SK-N-SH (cell line): ENCODE results near the gene PCDHGA11. TPM values are rescaled to one million over a fixed set of nuclear protein-coding genes. Genes with fewer than 3 reads are reported as not detected.
"Not testable (repeated sequence)": the region's sequence is repeated elsewhere in the genome, so short reads cannot be mapped to it uniquely, and the experiment has no call there.

Experiments
- CTCF ChIA-PET: fragments of 300-600, 350-600 bp; formaldehyde crosslinking; extraction: SDS; loops from one replicate; lab custom pipeline; 2021; lab: Yijun Ruan, JAX
- POLR2A ChIA-PET: fragments of 350-600 bp; sonication (Branson Sonifier 250); formaldehyde crosslinking; extraction: SDS; loops from one replicate; lab custom pipeline; 2020; ENCODE audit warnings: antibody characterized with exemption, inconsistent platforms; lab: Yijun Ruan, JAX
- DNase-seq: peaks from one replicate; pipeline ENCODE4 v3.0.0; 2012
- H2AFZ ChIP-seq: fragments of 200-600 bp; sonication (generic); 2 replicates; pipeline ENCODE4 v1.8.1; 2016; ENCODE audit warnings: antibody characterized with exemption, mild to moderate bottlenecking, low read depth
- H3F3A ChIP-seq: fragments of 200-600 bp; sonication (generic); replicated peaks from 2 replicates; pipeline ENCODE3; 2016; ENCODE audit warnings: antibody characterized with exemption, mild to moderate bottlenecking; ENCODE audit not compliant: insufficient read depth
- H3K27ac ChIP-seq, 2 experiments: fragments of 200-500 bp in 1 of 2; fragments of 200-600 bp in 1 of 2; sonication (Bioruptor generic) in 1 of 2; sonication (generic), shearing (Covaris generic) in 1 of 2; 2 replicates each; pipeline versions ENCODE4 v1.5.1 to v1.6.1; 2014 to 2016; ENCODE audit warnings: low read depth in 2 of 2, inconsistent platforms in 1 of 2, low read length in 1 of 2, mild to moderate bottlenecking in 1 of 2, mixed read lengths in 1 of 2
- H3K27me3 ChIP-seq: fragments of 200-600 bp; sonication (generic), shearing (Covaris generic); 2 replicates; pipeline ENCODE4 v1.6.1; 2016; ENCODE audit warnings: mixed run types; ENCODE audit not compliant: insufficient read depth
- H3K36me3 ChIP-seq, 2 experiments: fragments of 200-500 bp in 1 of 2; fragments of 200-600 bp in 1 of 2; sonication (Bioruptor generic) in 1 of 2; sonication (generic) in 1 of 2; replicated peaks in 1 of 2; 2 replicates each; pipeline versions ENCODE3 to v1.5.1; 2014 to 2016; ENCODE audit warnings: low read length in 1 of 2, mild to moderate bottlenecking in 1 of 2; ENCODE audit not compliant: insufficient read depth in 2 of 2, control insufficient read depth in 1 of 2
- H3K4me1 ChIP-seq, 2 experiments: fragments of 200-500 bp in 1 of 2; fragments of 200-600 bp in 1 of 2; sonication (Bioruptor generic) in 1 of 2; sonication (generic), shearing (Covaris generic) in 1 of 2; 2 replicates each; pipeline versions ENCODE4 v1.5.1 to v1.6.1; 2014 to 2016; ENCODE audit warnings: low read depth in 1 of 2, low read length in 1 of 2, mixed run types in 1 of 2; ENCODE audit not compliant: insufficient read depth in 2 of 2, control insufficient read depth in 1 of 2
- H3K4me2 ChIP-seq: fragments of 200-600 bp; sonication (generic), shearing (Covaris generic); 2 replicates; pipeline ENCODE4 v1.6.1; 2017; ENCODE audit warnings: mixed run types
- H3K4me3 ChIP-seq, 2 experiments: fragments of 200-500 bp in 1 of 2; fragments of 200-600 bp in 1 of 2; sonication (Bioruptor generic) in 1 of 2; sonication (generic), shearing (Covaris generic) in 1 of 2; 2 replicates each; pipeline versions ENCODE4 v1.5.1 to v1.8.1; 2014 to 2016; ENCODE audit warnings: low read depth in 2 of 2, inconsistent platforms in 1 of 2, low read length in 1 of 2, mild to moderate bottlenecking in 1 of 2, mixed read lengths in 1 of 2, moderate library complexity in 1 of 2
- H3K79me2 ChIP-seq: fragments of 200-600 bp; sonication (generic); 2 replicates; pipeline ENCODE4 v1.8.1; 2017; ENCODE audit warnings: mild to moderate bottlenecking; ENCODE audit not compliant: insufficient read depth
- H3K9ac ChIP-seq: fragments of 200-600 bp; sonication (generic); 2 replicates; pipeline ENCODE4 v1.6.1; 2017; ENCODE audit warnings: mixed run types
- H3K9me2 ChIP-seq: fragments of 200-600 bp; sonication (generic); 2 replicates; pipeline ENCODE4 v1.6.1; 2017; ENCODE audit warnings: mixed run types
- H3K9me3 ChIP-seq: fragments of 200-600 bp; sonication (generic); 2 replicates; pipeline ENCODE4 v1.6.1; 2017; ENCODE audit warnings: mixed run types, mild to moderate bottlenecking, moderate library complexity
- H4K20me1 ChIP-seq: fragments of 200-600 bp; sonication (generic); 2 replicates; pipeline ENCODE4 v1.6.1; 2017; ENCODE audit warnings: mild to moderate bottlenecking, mixed run types; ENCODE audit not compliant: insufficient read depth
- CHD2 ChIP-seq: fragments of 150-350 bp; IDR thresholded peaks from 2 replicates; pipeline ENCODE4 v1.6.1; 2018; ENCODE audit warnings: low read length; ENCODE audit not compliant: partially characterized antibody
- ELF1 ChIP-seq: IDR thresholded peaks from 2 replicates; pipeline ENCODE4 v1.4.0; 2012
- EP300 ChIP-seq, 2 experiments: IDR thresholded peaks; 2 replicates each; pipeline versions ENCODE4 v1.4.0 to v1.6.1; 2012; ENCODE audit warnings: borderline replicate concordance in 1 of 2, low read depth in 1 of 2, low read length in 1 of 2
- EZH2phosphoT487 ChIP-seq: fragments of 200-600 bp; sonication (generic); IDR thresholded peaks from 2 replicates; pipeline ENCODE4 v1.6.1; 2017; ENCODE audit warnings: low read depth, mixed run types, mild to moderate bottlenecking, antibody characterized with exemption, moderate library complexity, borderline replicate concordance
- FOSL2 ChIP-seq: IDR thresholded peaks from 2 replicates; pipeline ENCODE4 v1.4.0; 2012; ENCODE audit warnings: low read depth, mild to moderate bottlenecking, moderate library complexity, borderline replicate concordance
- FOXM1 ChIP-seq: IDR thresholded peaks from 2 replicates; pipeline ENCODE4 v1.4.0; 2012; ENCODE audit warnings: low read depth, mild to moderate bottlenecking
- GABPA ChIP-seq: IDR thresholded peaks from 2 replicates; pipeline ENCODE4 v1.4.0; 2012; ENCODE audit warnings: low read depth, mild to moderate bottlenecking
- GATA2 ChIP-seq: sonication (generic); formaldehyde crosslinking; IDR thresholded peaks from 2 replicates; pipeline ENCODE4 v1.5.0; 2020; ENCODE audit warnings: mild to moderate bottlenecking, missing genetic modification reagents
- JUND ChIP-seq: IDR thresholded peaks from 2 replicates; pipeline ENCODE4 v1.4.0; 2012
- NFIC ChIP-seq: IDR thresholded peaks from 2 replicates; pipeline ENCODE4 v1.4.0; 2012; ENCODE audit warnings: borderline replicate concordance
- RAD21 ChIP-seq: IDR thresholded peaks from 2 replicates; pipeline ENCODE4 v1.6.1; 2012; ENCODE audit warnings: mild to moderate bottlenecking, low read length
- RCOR1 ChIP-seq: fragments of 150-350 bp; IDR thresholded peaks from 2 replicates; pipeline ENCODE4 v1.6.1; 2017; ENCODE audit warnings: antibody characterized with exemption, low read length
- REST ChIP-seq: IDR thresholded peaks from 2 replicates; pipeline ENCODE4 v1.6.1; 2012; ENCODE audit warnings: mild to moderate bottlenecking, low read depth, low read length, moderate library complexity
- RFX5 ChIP-seq: IDR thresholded peaks from 2 replicates; pipeline ENCODE4 v1.6.1; 2012; ENCODE audit warnings: mild to moderate bottlenecking, improper control_type of control experiment, low read length
- TEAD4 ChIP-seq: IDR thresholded peaks from 2 replicates; pipeline ENCODE4 v1.4.0; 2012; ENCODE audit warnings: mild to moderate bottlenecking, borderline replicate concordance; ENCODE audit not compliant: insufficient read depth
- YY1 ChIP-seq: IDR thresholded peaks from 2 replicates; pipeline ENCODE4 v1.4.0; 2012; ENCODE audit warnings: low read depth, mild to moderate bottlenecking
- WGBS: methylation state at CpG from one replicate; pipeline ENCODE4 v1.1.6; 2017; ENCODE audit warnings: low lambda C conversion rate; 5-methylcytosine and 5-hydroxymethylcytosine counted together
- polyA plus RNA-seq, 3 experiments: library from polyadenylated mRNA; depleted of rRNA; stranded (reverse); fragments of >200 nt; gene quantifications; 2 replicates each; pipeline ENCODE4 v1.2.3, GENCODE V29; 2012
- TF ChIP-seq, protein P1 (sequence below): IDR thresholded peaks from 2 replicates; pipeline ENCODE4 v1.4.0; 2012; ENCODE audit warnings: low read depth, borderline replicate concordance

PCDHGA11 gene
- polyA plus RNA-seq, 1 of the 3 experiments (the other 2 are of a cell fraction), result 0.18 TPM

DNA sequence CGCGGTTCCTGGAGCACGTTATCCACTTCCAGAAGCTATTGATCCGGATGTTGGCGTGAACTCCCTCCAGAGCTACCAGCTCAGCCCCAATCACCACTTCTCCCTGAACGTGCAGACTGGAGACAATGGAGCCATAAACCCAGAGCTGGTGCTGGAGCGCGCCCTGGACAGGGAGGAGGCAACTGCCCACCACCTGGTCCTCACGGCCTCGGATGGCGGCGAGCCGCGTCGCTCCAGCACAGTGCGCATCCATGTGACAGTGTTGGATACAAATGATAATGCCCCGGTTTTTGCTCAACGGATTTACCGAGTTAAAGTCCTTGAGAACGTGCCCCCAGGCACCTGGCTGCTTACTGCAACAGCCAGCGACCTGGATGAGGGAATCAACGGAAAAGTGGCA is 17.5 kb upstream of the PCDHGA11 start:
- H3F3A ChIP-seq, result no peaks in the 10 kb centered on the region
- CTCF ChIA-PET, result no interaction called here
- POLR2A ChIA-PET, result no interaction called here

DNA sequence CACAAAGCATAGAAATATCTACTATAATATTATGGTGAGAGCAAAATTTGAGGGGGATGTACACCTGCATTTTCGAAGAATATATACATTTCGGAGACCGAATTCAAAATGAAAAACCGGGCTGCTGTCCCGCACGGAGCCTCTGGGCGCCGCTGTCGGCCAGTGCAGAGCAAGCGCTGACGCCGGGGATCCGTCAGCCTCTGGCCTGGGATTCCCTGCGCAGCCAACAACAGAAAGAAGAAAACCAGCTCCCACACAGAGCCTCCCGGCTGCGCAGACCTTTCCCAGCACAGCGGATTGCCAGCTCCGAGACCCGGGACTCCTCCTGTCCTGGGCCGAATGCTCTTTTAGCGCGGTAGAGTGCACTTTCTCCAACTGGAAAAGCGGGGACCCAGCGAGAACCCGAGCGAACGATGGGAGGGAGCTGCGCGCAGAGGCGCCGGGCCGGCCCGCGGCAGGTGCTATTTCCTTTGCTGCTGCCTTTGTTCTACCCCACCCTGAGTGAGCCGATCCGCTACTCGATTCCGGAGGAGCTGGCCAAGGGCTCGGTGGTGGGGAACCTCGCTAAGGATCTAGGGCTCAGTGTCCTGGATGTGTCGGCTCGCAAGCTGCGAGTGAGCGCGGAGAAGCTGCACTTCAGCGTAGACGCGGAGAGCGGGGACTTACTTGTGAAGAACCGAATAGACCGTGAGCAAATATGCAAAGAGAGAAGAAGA is 12.9 kb upstream of the PCDHGA11 start, which contains the start of gene PCDHGB6:
Gene PCDHGB6, plus strand, starts transcription at position 232 of the 716 bp plus-strand sequence. Its CDS starts 182 bp downstream, at position 414.
- H3K27me3 ChIP-seq, H3K9me2 ChIP-seq, H3K4me1 ChIP-seq, H4K20me1 ChIP-seq, DNase-seq, H3K36me3 ChIP-seq, H2AFZ ChIP-seq, H3F3A ChIP-seq, H3K27ac ChIP-seq, H3K9ac ChIP-seq, H3K79me2 ChIP-seq, H3K9me3 ChIP-seq, POLR2A ChIA-PET, H3K4me2 ChIP-seq, H3K4me3 ChIP-seq: not testable (repeated sequence)
- CTCF ChIA-PET, result interaction anchor here (2.2 kb wide), 1 partner anchor 150 kb away, joined by 8 read pairs; no protein-coding TSS in a partner anchor
- WGBS, result 75% methylated on average over 38 of the region's 51 CpGs

More for the DNA sequence above, 17.5 kb upstream of the PCDHGA11 start:
- DNase-seq, result no peak
- Histone ChIP-seq H3K27me3 (no peaks in the 10 kb centered on the region), H3K9me3 (peaks cover 7% of the 10 kb centered on the region), H3K9ac (no peak overlapping the region), H2AFZ (no peak overlapping the region), H3K27ac (no peak overlapping the region), H3K4me1 (no peaks in the 10 kb centered on the region), H3K9me2 (no peaks in the 10 kb centered on the region), H3K36me3 (peaks cover 0 to 9% of the 10 kb centered on the region in 2 experiments)
- TF ChIP-seq RAD21 (no peak), JUND (no peak), RFX5 (no peak), FOSL2 (no peak), FOXM1 (no peak), NFIC (no peak), TEAD4 (no peak)
- TF ChIP-seq, all 33 proteins: peak for 0
- H3K79me2 ChIP-seq, result no peaks in the 10 kb centered on the region
- WGBS, result 79% methylated on average over 22 of the region's 22 CpGs
- no peaks in the 10 kb centered on the region for H4K20me1 ChIP-seq
- no peak overlapping the region for H3K4me2 ChIP-seq
- no peak overlapping the region; a peak in 1 of 4 replicates for H3K4me3 ChIP-seq

GRCh38 chr5:141409598-141410306 is 11.1 kb upstream of the PCDHGA11 start:
- Histone ChIP-seq H3K9ac (no peak overlapping the region), H3K9me2 (no peaks in the 10 kb centered on the region), H3K27me3 (no peaks in the 10 kb centered on the region), H4K20me1 (no peaks in the 10 kb centered on the region), H3K4me1 (no peaks in the 10 kb centered on the region), H2AFZ (no peak overlapping the region), H3F3A (no peaks in the 10 kb centered on the region), H3K27ac (no peak overlapping the region), H3K79me2 (no peaks in the 10 kb centered on the region), H3K4me2 (no peak overlapping the region), H3K4me3 (no peak overlapping the region; a peak in 1 of 4 replicates), H3K9me3 (no peaks in the 10 kb centered on the region; the same call in 1 of the 2 replicates), H3K36me3 (peaks cover 0 to 9% of the 10 kb centered on the region in 2 experiments)
- ChIA-PET POLR2A (no interaction called here), CTCF (no interaction called here)
- 90% methylated on average over 64 of the region's 64 CpGs for WGBS
- DNase-seq, result no peak
- no peak for TF ChIP-seq CHD2
- TF ChIP-seq YY1, result no peak
- TF ChIP-seq NFIC, result no peak
- no peak for TF ChIP-seq EP300 (IDR thresholded peaks at IDR 0.05; ENCODE audit: borderline replicate concordance in 1 of 2, low read depth in 1 of 2, low read length in 1 of 2)
- no peak for TF ChIP-seq FOXM1
- no peak for TF ChIP-seq ELF1
- no peak for TF ChIP-seq REST
- TF ChIP-seq GATA2 (CRISPR knock-in tag), result no peak
- no peak for TF ChIP-seq EZH2phosphoT487
- TF ChIP-seq RCOR1, result no peak
- TF ChIP-seq FOSL2, result no peak
- TF ChIP-seq, protein P1, sequence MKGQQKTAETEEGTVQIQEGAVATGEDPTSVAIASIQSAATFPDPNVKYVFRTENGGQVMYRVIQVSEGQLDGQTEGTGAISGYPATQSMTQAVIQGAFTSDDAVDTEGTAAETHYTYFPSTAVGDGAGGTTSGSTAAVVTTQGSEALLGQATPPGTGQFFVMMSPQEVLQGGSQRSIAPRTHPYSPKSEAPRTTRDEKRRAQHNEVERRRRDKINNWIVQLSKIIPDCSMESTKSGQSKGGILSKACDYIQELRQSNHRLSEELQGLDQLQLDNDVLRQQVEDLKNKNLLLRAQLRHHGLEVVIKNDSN, result no peak
- no peak for TF ChIP-seq GABPA
